Vagina (tissue), 2 donors: Measurements from ENCODE around the gene ABCG4.

Source experiments
- POLR2A ChIP-seq, 2 donors: fragments of 450-650 bp; IDR thresholded peaks; one replicate each; pipeline ENCODE4 v1.6.1; 2017; ENCODE audit warnings: antibody characterized with exemption in 2 of 2, mild to moderate bottlenecking in 2 of 2, moderate library complexity in 2 of 2
- POLR2AphosphoS5 ChIP-seq, 2 donors: sonication (generic); formaldehyde crosslinking; IDR thresholded peaks; one replicate each; pipeline ENCODE4 v1.9.0; 2017; ENCODE audit warnings: antibody characterized with exemption in 2 of 2, mild to moderate bottlenecking in 2 of 2, low read depth in 1 of 2; ENCODE audit not compliant: insufficient read depth in 1 of 2
- TF ChIP-seq, protein P1 (sequence below), 3 experiments: fragments of 450-650 bp in 2 of 3; fragments of 200-600 bp in 1 of 3; sonication (generic) in 1 of 3; IDR thresholded peaks; one replicate each; pipeline ENCODE4 v1.5.1; 2017 to 2019; ENCODE audit warnings: antibody characterized with exemption in 3 of 3, mild to moderate bottlenecking in 2 of 3, moderate library complexity in 2 of 3

DNA sequence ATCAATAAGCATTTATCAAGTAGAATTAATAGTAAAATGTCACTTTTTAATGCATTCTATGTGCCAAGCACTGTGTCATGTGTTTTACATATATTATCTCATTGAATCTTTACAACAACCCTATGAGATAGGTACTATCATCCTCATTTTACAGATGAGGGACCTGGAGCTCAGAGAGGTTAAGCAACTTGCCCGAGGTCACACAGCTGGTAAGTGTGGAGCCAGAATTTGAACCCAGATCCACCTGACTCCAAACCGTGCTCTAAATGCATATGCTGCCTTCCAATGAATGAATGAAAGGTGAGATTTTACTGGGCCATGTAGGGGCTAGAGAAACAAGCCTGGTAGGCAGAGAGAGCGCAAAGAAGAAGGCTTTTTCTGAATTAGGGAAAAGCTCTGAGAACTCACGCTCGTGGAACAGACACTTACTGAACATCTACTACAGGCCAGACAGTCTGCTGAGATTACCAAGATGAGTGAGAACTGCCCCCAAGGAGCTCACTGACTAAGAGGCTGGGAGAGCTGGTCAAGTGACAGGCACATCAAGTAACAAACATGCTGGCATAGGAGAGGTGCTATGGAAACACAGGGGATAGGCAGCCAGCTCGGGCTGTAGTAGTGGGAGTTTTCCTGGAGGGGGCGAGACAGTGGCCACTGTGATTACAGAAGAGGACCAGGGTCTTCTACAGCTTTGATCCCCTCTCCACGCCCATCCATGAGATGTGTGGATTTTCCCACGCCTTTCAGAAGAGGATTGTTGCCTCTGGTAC lies 4.4 kb downstream of the ABCG4 start:
- TF ChIP-seq, protein P1, sequence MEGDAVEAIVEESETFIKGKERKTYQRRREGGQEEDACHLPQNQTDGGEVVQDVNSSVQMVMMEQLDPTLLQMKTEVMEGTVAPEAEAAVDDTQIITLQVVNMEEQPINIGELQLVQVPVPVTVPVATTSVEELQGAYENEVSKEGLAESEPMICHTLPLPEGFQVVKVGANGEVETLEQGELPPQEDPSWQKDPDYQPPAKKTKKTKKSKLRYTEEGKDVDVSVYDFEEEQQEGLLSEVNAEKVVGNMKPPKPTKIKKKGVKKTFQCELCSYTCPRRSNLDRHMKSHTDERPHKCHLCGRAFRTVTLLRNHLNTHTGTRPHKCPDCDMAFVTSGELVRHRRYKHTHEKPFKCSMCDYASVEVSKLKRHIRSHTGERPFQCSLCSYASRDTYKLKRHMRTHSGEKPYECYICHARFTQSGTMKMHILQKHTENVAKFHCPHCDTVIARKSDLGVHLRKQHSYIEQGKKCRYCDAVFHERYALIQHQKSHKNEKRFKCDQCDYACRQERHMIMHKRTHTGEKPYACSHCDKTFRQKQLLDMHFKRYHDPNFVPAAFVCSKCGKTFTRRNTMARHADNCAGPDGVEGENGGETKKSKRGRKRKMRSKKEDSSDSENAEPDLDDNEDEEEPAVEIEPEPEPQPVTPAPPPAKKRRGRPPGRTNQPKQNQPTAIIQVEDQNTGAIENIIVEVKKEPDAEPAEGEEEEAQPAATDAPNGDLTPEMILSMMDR (IDR thresholded peaks at IDR 0.05), result no peak
- TF ChIP-seq POLR2AphosphoS5 (IDR thresholded peaks at IDR 0.05; ENCODE audit: insufficient read depth in 1 of 2, low read depth in 1 of 2) (no peak), POLR2A (IDR thresholded peaks at IDR 0.05) (no peak)
